GM12878 (cell line): ENCODE results near the gene TMEM250. TPM values are rescaled to one million over a fixed set of nuclear protein-coding genes. Genes with fewer than 3 reads are reported as not detected.

ENCODE experiments used
- ATAC-seq: fragments of 200-7000 bp; cut with Tn5 transposase; 3 replicates; pipeline ENCODE4 v1.9.1; 2020; ENCODE audit warnings: mild to moderate bottlenecking, moderate library complexity
- BruUV-seq: library from RNA; stranded (reverse); fragments of 400-500 nt; replicated peaks from 2 replicates; lab custom pipeline; 2021; lab: Mats Ljungman, UMichigan
- CTCF ChIA-PET: fragments of 300-600 bp; sonication (Branson Sonifier 250); formaldehyde crosslinking; extraction: SDS; loops from one replicate; lab custom pipeline; 2021; ENCODE audit warnings: inconsistent platforms; lab: Yijun Ruan, JAX
- POLR2A ChIA-PET: fragments of 350-600 bp; formaldehyde crosslinking; extraction: SDS; loops from one replicate; lab custom pipeline; 2021; ENCODE audit warnings: inconsistent platforms; lab: Charles Lee
- RAD21 ChIA-PET: fragments of 300-600 bp; sonication (Branson Sonifier 250); formaldehyde crosslinking; loops from one replicate; lab custom pipeline; 2023; ENCODE audit warnings: antibody characterized with exemption; ENCODE audit not compliant: unreplicated experiment; lab: Charles Lee
- SMC1A ChIA-PET: fragments of 300-600 bp; sonication (Branson Sonifier 250); formaldehyde crosslinking; loops from one replicate; lab custom pipeline; 2023; ENCODE audit not compliant: unreplicated experiment, uncharacterized antibody; lab: Charles Lee
- DNase-seq: peaks from one replicate; pipeline ENCODE4 v3.0.0-alpha.2; 2011; ENCODE audit warnings: low read depth, low spot score
- FAIRE-seq: peaks from 3 replicates; lab custom pipeline; 2011; peaks lifted over from hg19 to GRCh38; lab: Jason Lieb, UNC
- H2AFZ ChIP-seq: 2 replicates; pipeline ENCODE4 v1.6.0; 2011; ENCODE audit warnings: low read depth, low read length, control low read depth; ENCODE audit not compliant: control insufficient read depth
- H3K27ac ChIP-seq: 2 replicates; pipeline ENCODE4 v1.5.1; 2011; ENCODE audit warnings: control low read depth; ENCODE audit not compliant: control insufficient read depth, insufficient read depth
- H3K27me3 ChIP-seq, 2 experiments: replicated peaks in 1 of 2; 2 replicates each; pipeline versions ENCODE4 v1.6.0 to v1.6.1; 2011; ENCODE audit warnings: low read length in 1 of 2; ENCODE audit not compliant: control insufficient read depth in 2 of 2, insufficient read depth in 2 of 2
- H3K36me3 ChIP-seq, 2 experiments: 2 replicates each; pipeline ENCODE4 v1.5.1; 2011; ENCODE audit warnings: low read length in 1 of 2; ENCODE audit not compliant: control insufficient read depth in 2 of 2, insufficient read depth in 2 of 2
- H3K4me1 ChIP-seq: 2 replicates; pipeline ENCODE4 v1.6.1; 2011; ENCODE audit warnings: mild to moderate bottlenecking, low read length, moderate library complexity, mixed read lengths; ENCODE audit not compliant: control insufficient read depth, insufficient read depth
- H3K4me2 ChIP-seq: 2 replicates; pipeline ENCODE4 v1.6.0; 2011; ENCODE audit warnings: control low read depth; ENCODE audit not compliant: control insufficient read depth, insufficient read depth
- H3K4me3 ChIP-seq: fragments of 200-600 bp; sonication (generic); 2 replicates; pipeline ENCODE4 v1.5.1; 2016
- H3K79me2 ChIP-seq: 2 replicates; pipeline ENCODE4 v1.6.0; 2011; ENCODE audit warnings: low read length; ENCODE audit not compliant: control insufficient read depth, insufficient read depth
- H3K9ac ChIP-seq: 2 replicates; pipeline ENCODE4 v1.8.0; 2011; ENCODE audit warnings: low read length, control low read depth, mixed read lengths; ENCODE audit not compliant: control insufficient read depth, insufficient read depth
- H3K9me3 ChIP-seq: replicated peaks from 3 replicates; pipeline ENCODE4 v1.5.1; 2011; ENCODE audit warnings: mild to moderate bottlenecking, low read length; ENCODE audit not compliant: control insufficient read depth, insufficient read depth
- H4K20me1 ChIP-seq: 2 replicates; pipeline ENCODE4 v1.6.0; 2011; ENCODE audit not compliant: control insufficient read depth, insufficient read depth
- ATF3 ChIP-seq: IDR thresholded peaks from 2 replicates; pipeline ENCODE4 v1.6.1; 2011; ENCODE audit warnings: low read depth, mild to moderate bottlenecking, low read length, moderate library complexity, borderline replicate concordance; ENCODE audit errors: extremely low read depth
- ATF7 ChIP-seq: fragments of 450-650 bp; IDR thresholded peaks from 2 replicates; pipeline ENCODE4 v1.6.1; 2016; ENCODE audit warnings: low read depth, mild to moderate bottlenecking
- BRCA1 ChIP-seq: IDR thresholded peaks from 2 replicates; pipeline ENCODE4 v1.6.1; 2011; ENCODE audit warnings: low read depth, low read length, improper control_type of control experiment
- CHD4 ChIP-seq: fragments of 200-600 bp; sonication (generic); IDR thresholded peaks from 2 replicates; pipeline ENCODE4 v1.6.1; 2016; ENCODE audit warnings: mild to moderate bottlenecking
- CREB1 ChIP-seq: IDR thresholded peaks from 2 replicates; pipeline ENCODE4 v1.6.1; 2012; ENCODE audit warnings: low read depth, mild to moderate bottlenecking, inconsistent platforms
- MYB ChIP-seq: fragments of 150-350 bp; IDR thresholded peaks from 2 replicates; pipeline ENCODE4 v1.6.1; 2014; ENCODE audit warnings: mild to moderate bottlenecking, low read depth, low read length, borderline replicate concordance
- MYC ChIP-seq: IDR thresholded peaks from 2 replicates; pipeline ENCODE4 v1.6.1; 2011; ENCODE audit warnings: mild to moderate bottlenecking, low read length, moderate library complexity, inconsistent platforms; ENCODE audit not compliant: insufficient read depth, insufficient replicate concordance, insufficient read length, severe bottlenecking
- SIN3A ChIP-seq: IDR thresholded peaks from 2 replicates; pipeline ENCODE4 v1.6.1; 2012; ENCODE audit warnings: low read depth, low read length, improper control_type of control experiment
- SUZ12 ChIP-seq: fragments of 200-600 bp; sonication (generic); IDR thresholded peaks from one replicate; pipeline ENCODE4 v1.6.1; 2018; ENCODE audit warnings: antibody characterized with exemption, mild to moderate bottlenecking; ENCODE audit not compliant: unreplicated experiment
- TCF3 ChIP-seq: IDR thresholded peaks from 2 replicates; pipeline ENCODE4 v1.6.1; 2012; ENCODE audit warnings: low read depth, mild to moderate bottlenecking, low read length, borderline replicate concordance; ENCODE audit not compliant: insufficient read depth
- ZBTB4 ChIP-seq: fragments of 450-650 bp; formaldehyde crosslinking; IDR thresholded peaks from 2 replicates; pipeline ENCODE4 v1.4.0; 2022; ENCODE audit warnings: mild to moderate bottlenecking, moderate library complexity
- ZBTB40 ChIP-seq: fragments of 450-650 bp; IDR thresholded peaks from 2 replicates; pipeline ENCODE4 v1.6.1; 2016; ENCODE audit warnings: mild to moderate bottlenecking, moderate library complexity, borderline replicate concordance
- WGBS: methylation state at CpG from one replicate; pipeline ENCODE4 v1.1.6; 2016; ENCODE audit warnings: low lambda C conversion rate; ENCODE audit not compliant: insufficient replicate concordance, insufficient coverage; ENCODE audit errors: missing lambda C conversion rate; 5-methylcytosine and 5-hydroxymethylcytosine counted together
- in situ Hi-C: fragments of 300-500 bp; cut with MboI; formaldehyde crosslinking; loops from 9 replicates; pipeline ENCODE4 v1.14.3; 2018; ENCODE audit warnings: mixed read lengths
- intact Hi-C: fragments of 100-400 bp; cut with micrococcal nuclease; formaldehyde crosslinking; loops from one replicate; pipeline ENCODE4 v1.14.2; 2022; ENCODE audit not compliant: unreplicated experiment
- polyA plus RNA-seq, 11 experiments: library from polyadenylated mRNA; depleted of rRNA in 4 of 11; unstranded in 6 of 11; stranded (reverse) in 5 of 11; fragments of >200 nt; fragmentation: Nextera tagmentation in 4 of 11; fragmentation: Illumina TruSeq in 1 of 11; extraction: Ambion mirVana in 4 of 11; extraction: Trizol in 1 of 11; gene quantifications; 1 replicate in 1 of 11; 2 replicates in 10 of 11; pipeline versions ENCODE4 v1.2.1 to v1.2.3, GENCODE V29; 2011 to 2016; ENCODE audit warnings: inconsistent platforms in 2 of 11, missing spikeins in 2 of 11, low read depth in 1 of 11
- total RNA-seq, 4 experiments: library from RNA; depleted of rRNA in 3 of 4; stranded (reverse); fragments of >200 nt in 3 of 4; fragmentation: Illumina TruSeq in 1 of 4; extraction: Trizol in 1 of 4; gene quantifications; 2 replicates each; pipeline versions ENCODE4 v1.2.1 to v1.2.3, GENCODE V29; 2013 to 2021

The TMEM250 gene
- total and polyA plus RNA-seq, 10 of the 15 experiments (the other 5 are each of a cell fraction or from before 2014, with no cell fraction given): 0.39 to 39.9 (median 8.5) TPM

GRCh38 chr9:136087741-136088480 lies 30.8 kb downstream of the TMEM250 start:
- ChIA-PET CTCF (interaction anchor here (0.9 kb wide), 1 partner anchor 35 kb away, joined by 3 read pairs; no protein-coding TSS in a partner anchor), POLR2A (interaction anchor here (1.5 to 2.0 kb wide), 2 partner anchors 21 to 30 kb away, joined by 3 to 6 read pairs; no protein-coding TSS in a partner anchor), SMC1A (no interaction called here), RAD21 (interaction anchor here (2.7 kb wide), 1 partner anchor 35 kb away, joined by 28 read pairs; no protein-coding TSS in a partner anchor)
- Histone ChIP-seq H3K9ac (no peak overlapping the region), H3K4me3 (no peak overlapping the region), H3K4me2 (no peak overlapping the region), H3K36me3 (no peaks in the 10 kb centered on the region), H2AFZ (no peak overlapping the region), H4K20me1 (no peaks in the 10 kb centered on the region), H3K79me2 (peaks cover 6% of the 10 kb centered on the region), H3K27me3 (no peaks in the 10 kb centered on the region), H3K4me1 (peaks cover 8% of the 10 kb centered on the region), H3K27ac (no peak overlapping the region), H3K9me3 (no peaks in the 10 kb centered on the region)
- whole genome bisulfite sequencing: 60% methylated on average over 24 of the region's 24 CpGs
- no TSS peak for BruUV-seq
- DNase-seq: no peak
- TF ChIP-seq ATF7 (no peak), CHD4 (no peak), CREB1 (no peak), TCF3 (no peak), SUZ12 (no peak), ZBTB40 (no peak), MYC (no peak), ATF3 (no peak), SIN3A (no peak), MYB (no peak), BRCA1 (no peak), ZBTB4 (CRISPR knock-in tag) (no peak)
- ATAC-seq: no peak
- no peak for FAIRE-seq
- in situ Hi-C loops (no loop called here), intact Hi-C loops (no loop called here)
